H9 (cell line): Measurements from ENCODE around the gene SMARCD3. TPM values are rescaled to one million over a fixed set of nuclear protein-coding genes. Genes with fewer than 3 reads are reported as not detected.

Experiments used
- DNase-seq: peaks from one replicate; pipeline ENCODE4 v3.0.0-alpha.2; 2017
- H2AFZ ChIP-seq: one replicate; pipeline ENCODE4 v1.6.1; 2013; ENCODE audit warnings: mild to moderate bottlenecking, low read length, control low read depth, moderate library complexity
- H2AK5ac ChIP-seq: 2 replicates; pipeline ENCODE4 v1.6.1; 2013; ENCODE audit warnings: low read length, control low read depth, mixed read lengths; ENCODE audit not compliant: insufficient read length
- H2BK120ac ChIP-seq: one replicate; pipeline ENCODE4 v1.6.1; 2013; ENCODE audit warnings: low read depth, mild to moderate bottlenecking, low read length, control low read depth, inconsistent platforms; ENCODE audit not compliant: poor library complexity, severe bottlenecking
- H2BK12ac ChIP-seq: 2 replicates; pipeline ENCODE4 v1.6.1; 2013; ENCODE audit warnings: low read length, control low read depth, mixed read lengths, low read depth; ENCODE audit not compliant: insufficient read length
- H2BK15ac ChIP-seq: 2 replicates; pipeline ENCODE4 v1.6.1; 2013; ENCODE audit warnings: low read depth, low read length, control low read depth
- H2BK20ac ChIP-seq: one replicate; pipeline ENCODE4 v1.6.1; 2013; ENCODE audit warnings: low read depth, mild to moderate bottlenecking, low read length, control low read depth, inconsistent platforms; ENCODE audit not compliant: poor library complexity, severe bottlenecking
- H2BK5ac ChIP-seq: 2 replicates; pipeline ENCODE4 v1.6.1; 2013; ENCODE audit warnings: low read length, control low read depth, mixed read lengths; ENCODE audit not compliant: insufficient read length
- H3K14ac ChIP-seq: 2 replicates; pipeline ENCODE4 v1.6.1; 2013; ENCODE audit warnings: low read length, control low read depth; ENCODE audit not compliant: insufficient read depth
- H3K18ac ChIP-seq: 2 replicates; pipeline ENCODE4 v1.6.1; 2013; ENCODE audit warnings: low read depth, mild to moderate bottlenecking, mixed read lengths, low read length, control low read depth; ENCODE audit not compliant: insufficient read length
- H3K23ac ChIP-seq: 2 replicates; pipeline ENCODE4 v1.6.1; 2013; ENCODE audit warnings: low read length, control low read depth, mixed read lengths, low read depth; ENCODE audit not compliant: insufficient read length
- H3K23me2 ChIP-seq: 2 replicates; pipeline ENCODE4 v1.6.1; 2013; ENCODE audit warnings: low read depth, mild to moderate bottlenecking, mixed read lengths, low read length, control low read depth; ENCODE audit not compliant: insufficient read length, poor library complexity, severe bottlenecking
- H3K27ac ChIP-seq: 2 replicates; pipeline ENCODE4 v1.5.1; 2013; ENCODE audit warnings: low read length, control low read depth, mixed read lengths, low read depth; ENCODE audit not compliant: insufficient read length
- H3K27me3 ChIP-seq: 2 replicates; pipeline ENCODE4 v1.6.1; 2013; ENCODE audit warnings: low read length, control low read depth, inconsistent platforms; ENCODE audit not compliant: insufficient read depth
- H3K4ac ChIP-seq: 2 replicates; pipeline ENCODE4 v1.6.1; 2013; ENCODE audit warnings: low read depth, mild to moderate bottlenecking, control low read depth, inconsistent platforms, low read length, moderate library complexity
- H3K4me1 ChIP-seq: 2 replicates; pipeline ENCODE4 v1.6.1; 2013; ENCODE audit warnings: low read length, control low read depth, inconsistent platforms; ENCODE audit not compliant: insufficient read depth
- H3K4me2 ChIP-seq: 2 replicates; pipeline ENCODE4 v1.6.1; 2013; ENCODE audit warnings: low read length, control low read depth, mixed read lengths; ENCODE audit not compliant: insufficient read length, insufficient read depth
- H3K56ac ChIP-seq: 2 replicates; pipeline ENCODE4 v1.6.1; 2013; ENCODE audit warnings: low read depth, mild to moderate bottlenecking, mixed read lengths, low read length, control low read depth; ENCODE audit not compliant: insufficient read length
- H3K79me1 ChIP-seq: 2 replicates; pipeline ENCODE4 v1.6.1; 2013; ENCODE audit warnings: low read depth, mild to moderate bottlenecking, moderate library complexity, low read length, control low read depth, inconsistent platforms; ENCODE audit not compliant: insufficient read depth, poor library complexity, severe bottlenecking
- H3K79me2 ChIP-seq: 2 replicates; pipeline ENCODE4 v1.6.1; 2013; ENCODE audit warnings: low read length, control low read depth, inconsistent platforms; ENCODE audit not compliant: insufficient read depth
- H3K9ac ChIP-seq: 2 replicates; pipeline ENCODE4 v1.6.1; 2013; ENCODE audit warnings: low read length, control low read depth, mixed read lengths; ENCODE audit not compliant: insufficient read length; ENCODE audit errors: extremely low read depth
- H3K9me3 ChIP-seq: one replicate; pipeline ENCODE4 v1.6.1; 2013; ENCODE audit warnings: low read depth, low read length, inconsistent platforms; ENCODE audit not compliant: control insufficient read depth
- H3T11ph ChIP-seq: one replicate; pipeline ENCODE4 v1.6.1; 2013; ENCODE audit warnings: mild to moderate bottlenecking, low read length, control low read depth, inconsistent platforms
- H4K20me1 ChIP-seq: one replicate; pipeline ENCODE4 v1.6.1; 2013; ENCODE audit not compliant: control insufficient read depth, insufficient read length, insufficient read depth
- H4K5ac ChIP-seq: 2 replicates; pipeline ENCODE4 v1.6.1; 2013; ENCODE audit warnings: low read depth, mild to moderate bottlenecking, mixed read lengths, low read length, control low read depth; ENCODE audit not compliant: insufficient read length
- H4K8ac ChIP-seq: replicated peaks from 2 replicates; pipeline ENCODE4 v1.6.1; 2013; ENCODE audit warnings: low read length, control low read depth, mixed read lengths, low read depth; ENCODE audit not compliant: insufficient read length
- H4K91ac ChIP-seq: 2 replicates; pipeline ENCODE4 v1.6.1; 2013; ENCODE audit warnings: low read depth, mild to moderate bottlenecking, moderate library complexity, mixed read lengths, low read length, control low read depth; ENCODE audit not compliant: insufficient read length
- H3K27ac Mint-ChIP-seq, 3 experiments: 2 replicates in 2 of 3; 3 replicates in 1 of 3; pipeline ENCODE4 v1.8.0; 2020 to 2021; ENCODE audit warnings: mixed read lengths in 3 of 3, mild to moderate bottlenecking in 1 of 3, moderate library complexity in 1 of 3
- H3K27me3 Mint-ChIP-seq: 2 replicates; pipeline ENCODE4 v1.8.0; 2021; ENCODE audit warnings: low read depth, mild to moderate bottlenecking, moderate library complexity, mixed read lengths
- H3K36me3 Mint-ChIP-seq, 3 experiments: 2 replicates in 2 of 3; 3 replicates in 1 of 3; pipeline ENCODE4 v1.8.0; 2020 to 2021; ENCODE audit warnings: low read depth in 3 of 3, mixed read lengths in 3 of 3; ENCODE audit not compliant: insufficient read depth in 1 of 3
- H3K4me1 Mint-ChIP-seq, 2 experiments: 2 replicates each; pipeline ENCODE4 v1.8.0; 2020; ENCODE audit warnings: mixed read lengths in 2 of 2
- H3K4me3 Mint-ChIP-seq, 2 experiments: 2 replicates in 1 of 2; 3 replicates in 1 of 2; pipeline ENCODE4 v1.8.0; 2020 to 2021; ENCODE audit warnings: mild to moderate bottlenecking in 2 of 2, mixed read lengths in 2 of 2, moderate library complexity in 1 of 2
- H3K9me3 Mint-ChIP-seq, 2 experiments: 2 replicates in 1 of 2; 3 replicates in 1 of 2; pipeline ENCODE4 v1.8.0; 2020; ENCODE audit warnings: mild to moderate bottlenecking in 2 of 2, mixed read lengths in 2 of 2, moderate library complexity in 1 of 2
- CTCF ChIP-seq: fragments of 200-600 bp; sonication (generic); conservative IDR thresholded peaks from 3 replicates; pipeline ENCODE4 v1.8.0; 2021; ENCODE audit warnings: antibody characterized with exemption, mild to moderate bottlenecking
- WGBS: extraction: QIAGEN DNeasy Blood & Tissue Kit; methylation state at CpG from one replicate; pipeline ENCODE4 v1.1.7; 2013; ENCODE audit warnings: missing lambda C conversion rate, low lambda C conversion rate, mixed read lengths; ENCODE audit not compliant: insufficient read length; ENCODE audit errors: extremely low coverage; 5-methylcytosine and 5-hydroxymethylcytosine counted together
- total RNA-seq: library from RNA; stranded (reverse); gene quantifications from 2 replicates; pipeline ENCODE4 v1.2.1, GENCODE V29; 2021

Gene SMARCD3
- total RNA-seq, 1 experiment from 2014 or later = 5.0 TPM

GRCh38 chr7:151261529-151261928 is 13.0 kb upstream of the SMARCD3 start:
- no CpG with 5 or more reads among the region's 10 CpGs for WGBS

More at GRCh38 chr7:151261529-151261928, 13.0 kb upstream of the SMARCD3 start:
- H3K56ac ChIP-seq = no peak overlapping the region
- no peaks in the 10 kb centered on the region for H3K23me2 ChIP-seq
- H3K4me3 Mint-ChIP-seq = no peak overlapping the region
- H4K8ac ChIP-seq = no peak overlapping the region
- no peaks in the 10 kb centered on the region for H3K27me3 ChIP-seq
- peaks cover 4 to 12% of the 10 kb centered on the region in 2 experiments for H3K4me1 Mint-ChIP-seq
- H2BK120ac ChIP-seq = no peak overlapping the region
- no peak overlapping the region for H4K5ac ChIP-seq
- H2AFZ ChIP-seq = no peak overlapping the region
- no peak overlapping the region for H3K27ac ChIP-seq
- H2BK15ac ChIP-seq = no peak overlapping the region
- H3K36me3 Mint-ChIP-seq = no peaks in the 10 kb centered on the region; a peak in 1 of 7 replicates
- H3K18ac ChIP-seq = no peak overlapping the region
- H3K14ac ChIP-seq = no peak overlapping the region
- H2BK20ac ChIP-seq = no peak overlapping the region
- H4K91ac ChIP-seq = no peak overlapping the region
- H3K23ac ChIP-seq = no peak overlapping the region
- no peaks in the 10 kb centered on the region for H3K4me1 ChIP-seq
- H3K27me3 Mint-ChIP-seq = peaks cover 72% of the 10 kb centered on the region
- no peaks in the 10 kb centered on the region for H3K79me2 ChIP-seq
- no peaks in the 10 kb centered on the region for H3K79me1 ChIP-seq
- H4K20me1 ChIP-seq = no peaks in the 10 kb centered on the region
- TF ChIP-seq CTCF = no peak
- no peak overlapping the region for H3K4ac ChIP-seq
- no peak overlapping the region for H2BK12ac ChIP-seq
- H3T11ph ChIP-seq = no peak overlapping the region
- no peak overlapping the region for H2AK5ac ChIP-seq
- no peaks in the 10 kb centered on the region for H3K9me3 ChIP-seq
- H2BK5ac ChIP-seq = no peak overlapping the region
- no peak overlapping the region for H3K27ac Mint-ChIP-seq
- H3K4me2 ChIP-seq = no peak overlapping the region
- H3K9ac ChIP-seq = no peak overlapping the region
- DNase-seq = no peak
- H3K9me3 Mint-ChIP-seq = no peaks in the 10 kb centered on the region; a peak in 1 of 5 replicates
